IPS DF 4.7 (cell line): Measurements from ENCODE around the gene CHST3.
"Not testable (repeated sequence)": the region's sequence is repeated elsewhere in the genome, so short reads cannot be mapped to it uniquely, and the experiment has no call there.

Experiments
- DNase-seq: peaks from one replicate; pipeline ENCODE4 v3.0.0-alpha.2; 2013; ENCODE audit warnings: low spot score; ENCODE audit errors: extremely low read depth

Gene CHST3, protein sequence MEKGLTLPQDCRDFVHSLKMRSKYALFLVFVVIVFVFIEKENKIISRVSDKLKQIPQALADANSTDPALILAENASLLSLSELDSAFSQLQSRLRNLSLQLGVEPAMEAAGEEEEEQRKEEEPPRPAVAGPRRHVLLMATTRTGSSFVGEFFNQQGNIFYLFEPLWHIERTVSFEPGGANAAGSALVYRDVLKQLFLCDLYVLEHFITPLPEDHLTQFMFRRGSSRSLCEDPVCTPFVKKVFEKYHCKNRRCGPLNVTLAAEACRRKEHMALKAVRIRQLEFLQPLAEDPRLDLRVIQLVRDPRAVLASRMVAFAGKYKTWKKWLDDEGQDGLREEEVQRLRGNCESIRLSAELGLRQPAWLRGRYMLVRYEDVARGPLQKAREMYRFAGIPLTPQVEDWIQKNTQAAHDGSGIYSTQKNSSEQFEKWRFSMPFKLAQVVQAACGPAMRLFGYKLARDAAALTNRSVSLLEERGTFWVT

GRCh38 chr10:71964098-71964742 lies at the start of gene CHST3:
CHST3 (plus strand) TSS chr10:71964395; CDS start chr10:72005843, 41,448 bp downstream.
- DNase-seq = no peak

DNA sequence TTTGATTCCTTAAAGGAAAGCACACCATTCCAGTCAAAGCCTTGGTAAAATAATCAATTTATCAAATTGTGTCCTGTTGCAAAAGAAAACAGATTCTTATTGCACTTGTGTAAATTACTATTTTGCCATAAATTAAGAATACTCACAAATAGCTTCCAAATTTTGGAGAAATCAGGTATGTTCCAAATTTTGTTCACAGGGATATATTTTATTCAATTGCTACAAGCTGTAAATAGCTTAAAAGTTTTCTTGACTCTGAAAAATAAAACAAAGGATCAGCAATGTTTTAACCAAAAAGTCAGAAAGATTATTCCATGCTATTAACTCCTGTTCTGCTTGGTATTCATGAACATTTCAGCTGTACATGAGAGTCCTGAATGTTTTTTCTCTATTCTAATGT lies 47.4 kb upstream of the CHST3 start:
- DNase-seq = no peak

DNA sequence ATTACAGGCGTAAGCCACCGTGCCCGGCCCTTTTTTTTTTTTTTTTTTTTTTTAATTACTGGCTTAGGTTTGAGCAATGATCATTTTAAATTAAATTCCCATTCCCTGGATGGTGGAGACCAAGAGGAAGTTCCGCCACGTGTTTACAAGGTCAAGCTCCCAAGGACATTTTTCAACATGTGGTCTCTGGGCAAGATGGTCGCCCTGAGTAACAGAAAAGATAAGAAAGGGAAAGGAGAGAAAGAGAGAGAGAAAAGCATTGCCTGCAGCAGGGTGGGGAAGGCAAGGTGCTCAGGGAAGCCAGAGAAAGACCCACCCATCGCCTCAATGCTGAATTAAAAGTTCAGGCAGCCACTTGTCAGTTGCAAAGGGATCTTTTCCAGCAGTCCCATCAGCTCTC lies 45.2 kb upstream of the CHST3 start:
- no peak for DNase-seq

- not testable (repeated sequence) for DNase-seq
Observed at GRCh38 chr10:71919956-71920539, 44.1 kb upstream of the CHST3 start.

DNA sequence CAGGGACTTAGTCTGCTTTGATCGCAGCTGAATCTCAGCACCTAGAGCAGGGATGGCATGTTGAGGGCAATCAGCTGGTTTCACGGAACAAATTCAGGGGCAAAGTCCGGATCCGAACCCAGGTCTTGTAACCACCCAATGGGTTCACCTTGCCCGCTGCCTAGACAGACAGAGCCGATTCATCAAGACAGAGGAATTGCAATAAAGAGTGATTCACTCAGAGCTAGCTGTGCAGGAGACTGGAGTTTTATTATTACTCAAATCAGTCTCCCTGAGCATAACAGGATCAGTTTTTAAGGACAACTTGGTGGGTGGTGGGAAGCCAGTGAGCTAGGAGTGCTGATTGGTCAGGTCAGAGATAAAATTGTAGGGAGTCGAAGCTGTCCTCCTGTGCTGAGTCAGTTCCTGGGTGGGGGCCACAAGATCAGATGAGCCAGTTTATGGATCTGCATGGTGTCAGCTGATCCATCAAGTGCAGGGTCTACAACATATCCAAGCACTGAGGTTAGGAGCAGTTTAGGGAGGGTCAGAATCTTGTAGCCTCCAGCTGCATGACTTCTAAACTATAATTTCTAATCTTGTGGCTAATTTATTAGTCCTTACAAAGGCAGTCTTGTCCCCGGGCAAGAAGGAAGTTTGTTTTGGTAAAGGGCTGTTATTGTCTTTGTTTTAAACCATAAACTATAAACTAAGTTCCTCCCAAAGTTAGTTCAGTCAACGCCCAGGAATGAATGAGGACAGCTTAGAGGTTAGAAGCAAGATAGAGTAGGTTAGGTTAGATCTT lies 43.5 kb upstream of the CHST3 start:
- no peak for DNase-seq

- DNase-seq = no peak
Observed at GRCh38 chr10:71921324-71922027, 42.7 kb upstream of the CHST3 start.

DNA sequence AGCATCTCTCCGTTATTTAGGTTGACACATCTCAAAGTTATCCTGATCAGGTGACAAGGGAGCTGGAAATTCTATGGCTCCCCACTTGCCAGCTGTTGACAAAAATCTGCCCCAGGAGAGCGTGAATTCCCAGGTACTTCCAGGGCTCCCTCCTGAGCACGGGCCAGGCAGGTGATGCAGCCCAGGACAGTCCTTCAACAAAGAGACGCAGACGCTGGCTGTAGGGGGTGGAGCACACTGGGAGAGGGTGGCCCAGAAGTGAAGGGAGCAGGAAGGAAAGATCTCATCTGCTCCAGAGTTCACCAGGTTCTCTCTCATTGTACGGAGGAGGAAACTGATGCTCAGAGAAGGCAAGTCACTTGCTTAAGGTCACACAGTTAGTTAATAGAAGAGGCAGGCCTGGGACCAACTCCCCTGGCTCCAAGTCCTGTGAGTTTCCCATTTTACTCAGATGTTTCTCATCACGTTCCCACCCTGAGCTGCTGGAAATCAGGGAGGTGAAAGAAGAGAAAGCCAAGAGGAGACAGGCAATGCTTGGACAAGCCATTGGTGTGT lies 41.0 kb upstream of the CHST3 start:
- no peak for DNase-seq

- DNase-seq = no peak
Observed at GRCh38 chr10:71924771-71925170, 39.4 kb upstream of the CHST3 start.

DNA sequence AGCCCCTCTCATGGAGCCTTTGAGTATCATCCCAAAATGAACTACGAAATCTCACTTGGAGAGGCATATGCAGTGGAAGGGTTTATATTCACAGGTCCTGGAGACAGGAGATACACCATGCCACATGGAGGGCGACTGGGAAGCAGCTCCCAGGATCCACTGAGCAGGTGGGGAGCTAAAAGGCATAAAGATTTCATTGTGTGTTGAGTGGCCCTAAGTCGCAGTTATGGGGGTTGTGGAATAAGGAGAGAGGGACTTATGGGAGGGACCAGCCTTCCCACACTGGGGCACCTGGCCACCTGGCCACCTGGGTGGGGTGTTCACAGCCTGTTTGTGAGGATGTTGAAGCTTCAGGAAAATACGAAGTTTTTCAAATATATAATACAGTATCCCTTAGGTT lies 37.0 kb upstream of the CHST3 start:
- no peak for DNase-seq

DNA sequence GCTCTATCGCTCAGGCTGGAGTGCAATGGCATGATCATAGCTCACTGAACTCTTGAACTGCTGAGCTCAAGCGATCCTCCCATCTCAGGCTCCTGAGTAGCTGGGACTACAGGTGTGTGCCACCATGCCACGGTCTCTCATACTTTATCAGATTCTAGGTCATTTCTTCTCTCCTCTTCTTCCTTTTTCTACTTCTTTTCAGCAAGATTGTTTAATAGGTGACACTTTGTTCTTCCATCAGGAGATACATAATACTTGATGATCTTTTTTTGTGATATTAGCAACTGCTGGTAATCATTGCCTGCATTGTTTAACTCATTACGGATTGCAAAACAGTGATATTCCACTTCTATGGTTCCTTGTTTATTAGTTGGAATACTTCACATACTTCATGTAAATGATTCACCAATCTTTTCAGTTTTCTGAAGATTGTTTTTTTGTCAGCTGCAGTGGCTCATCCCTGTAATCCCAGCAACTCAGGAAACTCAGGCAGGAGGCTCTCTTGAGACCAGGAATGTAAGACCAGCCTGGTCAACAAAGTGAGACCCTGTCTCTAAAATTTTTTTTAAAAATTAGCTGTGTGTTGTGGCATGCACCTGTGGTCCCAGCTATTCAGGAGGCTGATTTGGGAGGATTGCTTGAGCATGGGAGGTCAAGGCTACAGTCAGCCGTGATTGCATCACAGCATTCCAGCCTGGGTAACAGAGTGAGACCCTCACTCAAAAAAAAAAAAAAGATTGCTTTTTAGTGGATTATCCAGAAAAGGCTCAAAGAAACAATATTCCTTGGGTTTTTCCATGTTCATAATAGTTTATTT lies 36.2 kb upstream of the CHST3 start:
- no peak for DNase-seq

DNA sequence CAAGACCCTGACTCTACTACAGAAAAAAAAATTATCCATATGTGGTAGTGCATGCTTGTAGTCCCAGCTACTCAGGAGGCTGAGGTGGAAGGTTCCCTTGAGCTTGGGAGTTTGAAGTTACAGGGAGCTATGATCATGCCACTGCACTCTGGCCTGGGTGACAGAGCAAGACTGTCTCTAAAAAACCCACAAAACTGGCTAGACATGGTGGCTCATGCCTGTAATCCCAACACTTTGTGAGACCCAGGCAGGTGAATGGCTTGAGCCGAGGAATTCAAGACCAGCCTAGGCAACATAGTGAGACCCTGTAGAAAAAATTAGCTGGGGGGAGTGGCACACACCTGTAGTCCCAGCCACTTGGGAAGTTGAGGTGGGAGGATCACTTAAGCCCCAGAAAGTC lies 32.9 kb upstream of the CHST3 start:
- no peak for DNase-seq

DNA sequence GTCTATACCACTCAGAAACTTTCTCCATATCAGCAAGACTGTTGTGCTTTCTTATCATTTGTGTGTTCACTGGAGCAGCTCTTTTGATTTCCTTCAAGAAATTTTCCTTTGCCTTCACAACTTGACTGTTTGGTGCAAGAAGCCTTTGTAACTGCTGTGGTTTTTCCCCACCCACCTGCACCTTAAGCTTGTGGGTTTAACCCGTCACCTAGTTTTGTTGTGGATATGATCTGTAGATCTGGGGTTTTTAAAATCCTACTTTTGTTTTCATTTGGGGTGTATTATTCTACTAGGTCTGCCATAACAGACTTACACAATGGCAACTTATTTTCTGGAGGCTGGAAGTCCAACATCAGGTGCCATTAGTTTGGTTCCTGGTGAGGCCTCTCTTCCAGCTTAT lies 30.5 kb upstream of the CHST3 start:
- DNase-seq = no peak

- DNase-seq = no peak
Observed at GRCh38 chr10:71938211-71938610, 26.0 kb upstream of the CHST3 start.

GRCh38 chr10:71939304-71939703 lies 24.9 kb upstream of the CHST3 start:
- no peak for DNase-seq

GRCh38 chr10:71939861-71940474 lies 24.2 kb upstream of the CHST3 start:
- DNase-seq = no peak

GRCh38 chr10:71940752-71941151 lies 23.4 kb upstream of the CHST3 start:
- DNase-seq = no peak

DNA sequence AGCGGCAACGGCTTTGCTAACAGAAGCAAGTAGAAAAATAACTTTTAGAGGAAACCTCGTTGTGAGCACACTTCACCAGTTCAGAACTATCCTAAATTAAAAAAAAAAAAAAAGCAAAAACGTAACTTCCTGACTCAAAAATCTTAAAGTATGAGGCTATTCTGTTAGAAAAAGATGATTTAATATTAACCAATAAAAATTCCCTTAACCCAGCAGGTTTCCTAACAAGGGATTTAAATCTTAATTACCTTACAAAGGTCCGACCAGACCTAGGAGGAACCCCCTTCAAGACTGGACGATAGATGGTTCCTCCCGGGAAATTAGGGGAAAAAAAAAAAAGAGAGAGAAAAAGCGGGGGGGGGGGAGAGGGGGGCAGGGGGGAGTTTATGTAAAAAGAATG lies 22.9 kb upstream of the CHST3 start:
- no peak for DNase-seq

DNA sequence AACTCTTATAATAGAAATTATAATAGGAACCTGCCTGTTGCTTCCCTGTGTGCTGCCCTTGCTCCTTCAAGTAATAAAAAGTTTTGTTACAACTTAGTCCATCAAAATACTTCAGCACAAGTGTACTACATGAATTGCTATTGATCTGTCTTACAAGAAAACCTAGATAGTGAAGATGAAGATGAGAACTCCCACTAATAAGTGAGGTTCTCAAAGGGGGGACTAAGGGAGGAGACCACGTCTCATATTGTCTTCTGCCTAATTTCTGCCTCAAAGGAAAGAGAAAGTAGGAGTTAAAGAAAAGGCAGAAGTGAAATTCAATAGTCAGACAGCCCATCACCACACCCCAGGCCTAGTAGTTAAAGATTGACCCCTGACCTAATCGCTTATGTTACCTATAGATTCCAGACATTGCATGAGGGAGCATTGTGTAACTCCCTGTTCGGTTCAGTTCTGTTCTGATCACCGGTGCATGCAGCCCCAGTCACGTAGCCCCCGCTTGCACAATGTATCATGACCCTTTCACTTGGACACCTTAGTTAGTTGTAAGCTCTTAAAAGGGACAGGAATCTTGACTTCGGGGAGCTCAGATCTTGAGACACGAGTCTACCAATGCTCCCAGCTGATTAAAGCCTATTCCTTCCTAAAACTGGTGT lies 18.2 kb upstream of the CHST3 start:
- no peak for DNase-seq

- no peak for DNase-seq
Observed at GRCh38 chr10:71946700-71947099, 17.5 kb upstream of the CHST3 start.
